Endothelial cell of umbilical vein (primary cell): Measurements from ENCODE around the gene BNC2. TPM values are rescaled to one million over a fixed set of nuclear protein-coding genes. Genes with fewer than 3 reads are reported as not detected.

Experiments used
- BruUV-seq: library from RNA; stranded (reverse); fragments of 400-500 nt; replicated peaks from 2 replicates; lab custom pipeline; 2021; lab: Mats Ljungman, UMichigan
- CTCF ChIA-PET: fragments of 300-600, 350-600 bp; sonication (Branson Sonifier 250); formaldehyde crosslinking; loops from one replicate; lab custom pipeline; 2021; ENCODE audit warnings: antibody characterized with exemption, inconsistent platforms; lab: Charles Lee
- POLR2A ChIA-PET: fragments of 300-600, 350-600 bp; sonication (Branson Sonifier 250); formaldehyde crosslinking; loops from one replicate; lab custom pipeline; 2021; ENCODE audit warnings: antibody characterized with exemption, inconsistent platforms; lab: Charles Lee
- DNase-seq: peaks from one replicate; pipeline ENCODE4 v3.0.0-alpha.2; 2011; ENCODE audit warnings: low read depth, low spot score
- FAIRE-seq: peaks from 2 replicates; lab custom pipeline; 2011; peaks lifted over from hg19 to GRCh38; lab: Jason Lieb, UNC
- H2AFZ ChIP-seq: 2 replicates; pipeline ENCODE4 v1.6.0; 2012; ENCODE audit warnings: low read depth, low read length, control low read depth, inconsistent platforms
- H3K27ac ChIP-seq: 2 replicates; pipeline ENCODE4 v1.5.1; 2011; ENCODE audit warnings: low read depth, mild to moderate bottlenecking, control low read depth, low read length, moderate library complexity; ENCODE audit not compliant: insufficient read depth
- H3K27me3 ChIP-seq, 2 experiments: 2 replicates each; pipeline versions ENCODE4 v1.6.0 to v1.6.1; 2011; ENCODE audit warnings: low read length in 2 of 2, mixed read lengths in 1 of 2; ENCODE audit not compliant: control insufficient read depth in 2 of 2, insufficient read depth in 2 of 2
- H3K36me3 ChIP-seq, 2 experiments: 2 replicates in 1 of 2; 3 replicates in 1 of 2; pipeline ENCODE4 v1.5.1; 2011; ENCODE audit warnings: low read length in 2 of 2, mild to moderate bottlenecking in 1 of 2, moderate library complexity in 1 of 2; ENCODE audit not compliant: control insufficient read depth in 2 of 2, insufficient read depth in 2 of 2; ENCODE audit errors: extremely low read depth in 1 of 2
- H3K4me1 ChIP-seq: 3 replicates; pipeline ENCODE4 v1.5.1; 2011; ENCODE audit warnings: mild to moderate bottlenecking, low read length; ENCODE audit not compliant: control insufficient read depth, insufficient read depth; ENCODE audit errors: extremely low read depth
- H3K4me2 ChIP-seq: 2 replicates; pipeline ENCODE4 v1.6.1; 2011; ENCODE audit warnings: low read length, control low read depth, mixed read lengths; ENCODE audit not compliant: insufficient read depth
- H3K4me3 ChIP-seq, 3 experiments: fragments of 200-600 bp in 1 of 3; sonication (generic), shearing (Covaris generic) in 1 of 3; replicated peaks in 1 of 3; 2 replicates each; pipeline ENCODE4 v1.5.1; 2011 to 2016; ENCODE audit warnings: control low read depth in 3 of 3, low read length in 3 of 3, mild to moderate bottlenecking in 2 of 3, inconsistent platforms in 1 of 3, low read depth in 1 of 3, moderate library complexity in 1 of 3; ENCODE audit not compliant: insufficient read depth in 1 of 3
- H3K79me2 ChIP-seq: 2 replicates; pipeline ENCODE4 v1.6.0; 2012; ENCODE audit warnings: low read length, inconsistent platforms; ENCODE audit not compliant: control insufficient read depth, insufficient read depth
- H3K9ac ChIP-seq: replicated peaks from 2 replicates; pipeline ENCODE3; 2011; ENCODE audit warnings: low read length, control low read depth; ENCODE audit not compliant: insufficient read depth; ENCODE audit errors: extremely low read depth
- H3K9me1 ChIP-seq: replicated peaks from 3 replicates; pipeline ENCODE4 v1.6.0; 2011; ENCODE audit warnings: mild to moderate bottlenecking, low read length; ENCODE audit not compliant: control insufficient read depth, insufficient read depth; ENCODE audit errors: extremely low read depth
- H3K9me3 ChIP-seq: replicated peaks from 2 replicates; pipeline ENCODE4 v1.5.1; 2012; ENCODE audit warnings: low read length, inconsistent platforms; ENCODE audit not compliant: control insufficient read depth, insufficient read depth
- H4K20me1 ChIP-seq: replicated peaks from 2 replicates; pipeline ENCODE3; 2011; ENCODE audit warnings: mild to moderate bottlenecking, low read length; ENCODE audit not compliant: control insufficient read depth, insufficient read depth; ENCODE audit errors: extremely low read depth
- EZH2 ChIP-seq: IDR thresholded peaks from 2 replicates; pipeline ENCODE4 v1.6.1; 2012; ENCODE audit warnings: borderline replicate concordance, low read depth, mild to moderate bottlenecking, moderate library complexity, low read length, inconsistent platforms; ENCODE audit not compliant: severe bottlenecking
- FOS ChIP-seq: IDR thresholded peaks from 2 replicates; pipeline ENCODE4 v1.6.1; 2011; ENCODE audit warnings: mild to moderate bottlenecking, low read length, moderate library complexity, borderline replicate concordance; ENCODE audit not compliant: insufficient read depth
- GATA2 ChIP-seq: IDR thresholded peaks from 2 replicates; pipeline ENCODE4 v1.7.0; 2011; ENCODE audit warnings: low read depth, mild to moderate bottlenecking, moderate library complexity, mixed read lengths, low read length; ENCODE audit not compliant: insufficient read length, insufficient read depth
- JUN ChIP-seq: IDR thresholded peaks from 2 replicates; pipeline ENCODE4 v1.6.1; 2011; ENCODE audit warnings: borderline replicate concordance, low read depth; ENCODE audit not compliant: insufficient read length, insufficient read depth
- MYC ChIP-seq: IDR thresholded peaks from one replicate; pipeline ENCODE4 v1.6.1; 2011; ENCODE audit warnings: mild to moderate bottlenecking, low read depth, low read length
- POLR2A ChIP-seq: IDR thresholded peaks from 2 replicates; pipeline ENCODE4 v1.6.1; 2012; ENCODE audit warnings: low read depth, mild to moderate bottlenecking, control low read depth, low read length
- POLR2AphosphoS5 ChIP-seq: IDR thresholded peaks from 2 replicates; pipeline ENCODE4 v1.6.1; 2012; ENCODE audit warnings: low read depth, mild to moderate bottlenecking, control low read depth, low read length, moderate library complexity; ENCODE audit not compliant: insufficient read depth
- dilution Hi-C: fragments of 300-500 bp; cut with MboI; formaldehyde crosslinking; loops from one replicate; pipeline ENCODE4 v1.15.0; 2019; ENCODE audit warnings: low sequenced_read_pairs; ENCODE audit not compliant: extremely low pct_ligation_motif_present
- intact Hi-C: fragments of 100-400 bp; cut with micrococcal nuclease; formaldehyde crosslinking; loops from one replicate; pipeline ENCODE4 v1.10.0; 2022
- polyA plus RNA-seq, 4 experiments: library from polyadenylated mRNA; depleted of rRNA in 3 of 4; stranded (reverse) in 3 of 4; unstranded in 1 of 4; fragments of >200 nt; gene quantifications; 2 replicates each; pipeline versions ENCODE4 v1.2.1 to v1.2.3, GENCODE V29; 2011 to 2012; ENCODE audit warnings: missing spikeins in 1 of 4
- total RNA-seq: library from RNA; stranded (reverse); gene quantifications from 2 replicates; pipeline ENCODE4 v1.2.3, GENCODE V29; 2021
- TF ChIP-seq, protein P1 (sequence below), 2 donors: IDR thresholded peaks; 1 replicate in 1 of 2; 2 replicates in 1 of 2; pipeline ENCODE4 v1.5.1; 2011; ENCODE audit warnings: low read length in 2 of 2, mild to moderate bottlenecking in 2 of 2, moderate library complexity in 2 of 2, control low read depth in 1 of 2, inconsistent platforms in 1 of 2, low read depth in 1 of 2; ENCODE audit not compliant: insufficient read depth in 1 of 2; ENCODE audit errors: extremely low read depth in 1 of 2
- TF ChIP-seq, protein P2 (sequence below): IDR thresholded peaks from 2 replicates; pipeline ENCODE4 v1.6.1; 2011; ENCODE audit not compliant: insufficient read depth, insufficient read length

The BNC2 gene
- total and polyA plus RNA-seq, 2 donors (not counting 3 experiments of a cell fraction or from before 2014, with no cell fraction given), result 12.1 to 34.3 TPM

DNA sequence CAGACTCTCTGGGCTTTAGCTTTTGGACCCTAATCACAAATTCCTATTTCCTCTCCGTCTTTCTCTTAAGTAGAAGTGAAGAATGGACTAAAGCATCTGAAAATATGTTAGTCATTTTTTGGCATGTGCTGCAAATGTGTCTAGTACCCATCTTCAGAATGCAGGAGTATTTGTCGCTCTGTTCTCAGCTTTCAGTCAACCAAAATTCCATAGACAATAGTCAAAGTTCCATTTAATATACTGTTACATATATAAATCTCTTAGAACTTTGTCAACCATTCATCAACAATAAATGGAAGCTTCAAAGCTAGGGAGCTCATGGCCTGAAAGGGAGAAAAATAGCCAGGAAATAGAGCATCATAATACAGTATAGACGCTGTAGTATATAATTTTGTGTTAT lies 509.4 kb downstream of the BNC2 start:
- no peak overlapping the region for H3K4me2 ChIP-seq
- no peaks in the 10 kb centered on the region for H3K27me3 ChIP-seq
- dilution Hi-C loops (no loop called here), intact Hi-C loops (loop anchor here (10.0 kb wide), 1 partner anchor 166 kb away; no protein-coding TSS in a partner anchor)
- no peaks in the 10 kb centered on the region for H3K36me3 ChIP-seq
- POLR2A ChIA-PET, result no interaction called here
- no TSS peak for BruUV-seq
- FAIRE-seq (no peak), DNase-seq (no peak)
- no peaks in the 10 kb centered on the region for H3K9me3 ChIP-seq
- no peak overlapping the region for H3K27ac ChIP-seq
- no peaks in the 10 kb centered on the region for H3K79me2 ChIP-seq
- H2AFZ ChIP-seq, result no peak overlapping the region
- H3K9me1 ChIP-seq, result no peaks in the 10 kb centered on the region
- CTCF ChIA-PET, result interaction anchor here (1.4 kb wide), 1 partner anchor 14 kb away, joined by 3 read pairs; no protein-coding TSS in a partner anchor
- peaks cover 30% of the 10 kb centered on the region for H3K4me1 ChIP-seq
- no peaks in the 10 kb centered on the region for H4K20me1 ChIP-seq
- TF ChIP-seq POLR2AphosphoS5 (no peak), POLR2A (no peak), MYC (no peak), JUN (no peak), FOS (no peak), GATA2 (no peak), EZH2 (no peak)
- TF ChIP-seq, protein P1, sequence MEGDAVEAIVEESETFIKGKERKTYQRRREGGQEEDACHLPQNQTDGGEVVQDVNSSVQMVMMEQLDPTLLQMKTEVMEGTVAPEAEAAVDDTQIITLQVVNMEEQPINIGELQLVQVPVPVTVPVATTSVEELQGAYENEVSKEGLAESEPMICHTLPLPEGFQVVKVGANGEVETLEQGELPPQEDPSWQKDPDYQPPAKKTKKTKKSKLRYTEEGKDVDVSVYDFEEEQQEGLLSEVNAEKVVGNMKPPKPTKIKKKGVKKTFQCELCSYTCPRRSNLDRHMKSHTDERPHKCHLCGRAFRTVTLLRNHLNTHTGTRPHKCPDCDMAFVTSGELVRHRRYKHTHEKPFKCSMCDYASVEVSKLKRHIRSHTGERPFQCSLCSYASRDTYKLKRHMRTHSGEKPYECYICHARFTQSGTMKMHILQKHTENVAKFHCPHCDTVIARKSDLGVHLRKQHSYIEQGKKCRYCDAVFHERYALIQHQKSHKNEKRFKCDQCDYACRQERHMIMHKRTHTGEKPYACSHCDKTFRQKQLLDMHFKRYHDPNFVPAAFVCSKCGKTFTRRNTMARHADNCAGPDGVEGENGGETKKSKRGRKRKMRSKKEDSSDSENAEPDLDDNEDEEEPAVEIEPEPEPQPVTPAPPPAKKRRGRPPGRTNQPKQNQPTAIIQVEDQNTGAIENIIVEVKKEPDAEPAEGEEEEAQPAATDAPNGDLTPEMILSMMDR (IDR thresholded peaks at IDR 0.05; ENCODE audit: extremely low read depth in 1 of 2, insufficient read depth in 1 of 2, low read depth in 1 of 2, low read length in 2 of 2), result no peak
- TF ChIP-seq, protein P2, sequence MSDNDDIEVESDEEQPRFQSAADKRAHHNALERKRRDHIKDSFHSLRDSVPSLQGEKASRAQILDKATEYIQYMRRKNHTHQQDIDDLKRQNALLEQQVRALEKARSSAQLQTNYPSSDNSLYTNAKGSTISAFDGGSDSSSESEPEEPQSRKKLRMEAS, result no peak
- H3K9ac ChIP-seq, result no peak overlapping the region
- H3K4me3 ChIP-seq, result no peak overlapping the region
